ENCODE data around the gene TSPAN9.

- TF ChIP-seq CTCF (IDR thresholded peaks at IDR 0.05): no peak
- TF ChIP-seq POLR2A (IDR thresholded peaks at IDR 0.05): no peak
- no peak for TF ChIP-seq POLR2AphosphoS5 (IDR thresholded peaks at IDR 0.05)
Measured at GRCh38 chr12:3089588-3089987, 12.4 kb downstream of the TSPAN9 start.
